ENCODE measurements around the gene CANT1. TPM values are rescaled to one million over a fixed set of nuclear protein-coding genes. Genes with fewer than 3 reads are reported as not detected.

Gene CANT1
- total RNA-seq, 2 donors from 2014 or later = 47.8 to 50.2 TPM

- H3K9me3 ChIP-seq (ENCODE audit: control insufficient read depth, low read length, poor library complexity, severe bottlenecking) = no peaks in the 10 kb centered on the region
- Mint-ChIP-seq H3K27ac (no peak overlapping the region), H3K36me3 (ENCODE audit: low read depth) (peaks cover 2% of the 10 kb centered on the region), H3K4me1 (peaks cover 2% of the 10 kb centered on the region), H3K27me3 (peaks cover 23% of the 10 kb centered on the region), H3K4me3 (no peak overlapping the region)
- no peak for DNase-seq
- ATAC-seq = no peak
These were observed 9.7 kb upstream of the CANT1 start for GRCh38 chr17:79019261-79019631.

GRCh38 chr17:79018370-79018695 is 8.8 kb upstream of the CANT1 start:
- H3K27ac Mint-ChIP-seq = no peak overlapping the region
- H3K9me3 ChIP-seq (ENCODE audit: control insufficient read depth, low read length, poor library complexity, severe bottlenecking) = no peaks in the 10 kb centered on the region
- ATAC-seq (no peak), DNase-seq (no peak)
- H3K4me1 Mint-ChIP-seq = no peaks in the 10 kb centered on the region
- H3K27me3 Mint-ChIP-seq = peaks cover 23% of the 10 kb centered on the region
- no peak overlapping the region for H3K4me3 Mint-ChIP-seq
- H3K36me3 Mint-ChIP-seq (ENCODE audit: low read depth) = no peaks in the 10 kb centered on the region

- no peak overlapping the region for H3K27ac Mint-ChIP-seq
- DNase-seq = no peak
These were observed 8.2 kb upstream of the CANT1 start for GRCh38 chr17:79017546-79018369.

GRCh38 chr17:79014158-79014758 is 4.7 kb upstream of the CANT1 start:
- Mint-ChIP-seq H3K27me3 (peaks cover 28% of the 10 kb centered on the region), H3K36me3 (ENCODE audit: low read depth) (no peaks in the 10 kb centered on the region), H3K4me3 (no peak overlapping the region), H3K27ac (no peak overlapping the region), H3K4me1 (peaks cover 11% of the 10 kb centered on the region)
- H3K9me3 ChIP-seq (ENCODE audit: control insufficient read depth, low read length, poor library complexity, severe bottlenecking) = no peaks in the 10 kb centered on the region
- no peak for DNase-seq
- ATAC-seq = no peak

More at GRCh38 chr17:79017546-79018369, 8.2 kb upstream of the CANT1 start:
- peaks cover 29% of the 10 kb centered on the region for H3K27me3 Mint-ChIP-seq
- no peak for ATAC-seq
- no peaks in the 10 kb centered on the region for H3K4me1 Mint-ChIP-seq
- H3K36me3 Mint-ChIP-seq (ENCODE audit: low read depth) = no peaks in the 10 kb centered on the region
- H3K4me3 Mint-ChIP-seq = no peak overlapping the region
- no peaks in the 10 kb centered on the region for H3K9me3 ChIP-seq (ENCODE audit: control insufficient read depth, low read length, poor library complexity, severe bottlenecking)

- Mint-ChIP-seq H3K27ac (no peak overlapping the region), H3K4me3 (no peak overlapping the region), H3K36me3 (ENCODE audit: low read depth) (no peaks in the 10 kb centered on the region), H3K4me1 (peaks cover 24% of the 10 kb centered on the region), H3K27me3 (peaks cover 19% of the 10 kb centered on the region)
- DNase-seq = peak in 1 of 3 donors; percentile 1
- H3K9me3 ChIP-seq (ENCODE audit: control insufficient read depth, low read length, poor library complexity, severe bottlenecking) = no peaks in the 10 kb centered on the region
- no peak for ATAC-seq
These were observed 3.1 kb upstream of the CANT1 start for GRCh38 chr17:79012563-79013134.

GRCh38 chr17:79011451-79012147 is 2.0 kb upstream of the CANT1 start:
- Mint-ChIP-seq H3K36me3 (ENCODE audit: low read depth) (no peaks in the 10 kb centered on the region), H3K27ac (no peak overlapping the region), H3K4me1 (peaks cover 33% of the 10 kb centered on the region), H3K4me3 (no peak overlapping the region), H3K27me3 (peaks cover 9% of the 10 kb centered on the region)
- ATAC-seq (no peak), DNase-seq (no peak)
- no peaks in the 10 kb centered on the region for H3K9me3 ChIP-seq (ENCODE audit: control insufficient read depth, low read length, poor library complexity, severe bottlenecking)

- DNase-seq = peak in 1 of 3 donors; percentile 0
- Mint-ChIP-seq H3K27ac (peak overlapping the region; percentile 96), H3K36me3 (ENCODE audit: low read depth) (no peaks in the 10 kb centered on the region), H3K4me1 (peaks cover 46% of the 10 kb centered on the region), H3K4me3 (peak overlapping the region; percentile 96), H3K27me3 (peaks cover 7% of the 10 kb centered on the region)
- no peak for ATAC-seq
- H3K9me3 ChIP-seq (ENCODE audit: control insufficient read depth, low read length, poor library complexity, severe bottlenecking) = no peaks in the 10 kb centered on the region
These were observed 711 bp upstream of the CANT1 start for GRCh38 chr17:79010304-79010646.

- Mint-ChIP-seq H3K4me1 (peaks cover 48% of the 10 kb centered on the region), H3K4me3 (peak overlapping the region; percentile 96), H3K36me3 (ENCODE audit: low read depth) (no peaks in the 10 kb centered on the region), H3K27ac (peak overlapping the region; percentile 96), H3K27me3 (peaks cover 7% of the 10 kb centered on the region)
- ATAC-seq (no peak), DNase-seq (no peak)
- H3K9me3 ChIP-seq (ENCODE audit: control insufficient read depth, low read length, poor library complexity, severe bottlenecking) = no peaks in the 10 kb centered on the region
These were observed 737 bp downstream of the CANT1 start for GRCh38 chr17:79008666-79009387.

- H3K36me3 Mint-ChIP-seq (ENCODE audit: low read depth) = no peaks in the 10 kb centered on the region
- peak overlapping the region; percentile 96 for H3K27ac Mint-ChIP-seq
- DNase-seq (no peak), ATAC-seq (no peak)
- no peaks in the 10 kb centered on the region for H3K9me3 ChIP-seq (ENCODE audit: control insufficient read depth, low read length, poor library complexity, severe bottlenecking)
- peaks cover 49% of the 10 kb centered on the region for H3K4me1 Mint-ChIP-seq
- peaks cover 2% of the 10 kb centered on the region for H3K27me3 Mint-ChIP-seq
- H3K4me3 Mint-ChIP-seq = peak overlapping the region; percentile 96
These were observed 1.8 kb downstream of the CANT1 start for GRCh38 chr17:79007504-79008381.

GRCh38 chr17:79006794-79007503 is 2.6 kb downstream of the CANT1 start:
- DNase-seq (peak in 1 of 3 donors; percentile 2), ATAC-seq (no peak)
- Mint-ChIP-seq H3K27me3 (no peaks in the 10 kb centered on the region), H3K36me3 (ENCODE audit: low read depth) (no peaks in the 10 kb centered on the region), H3K4me3 (peak overlapping the region; percentile 96), H3K27ac (peak overlapping the region; percentile 96), H3K4me1 (peaks cover 51% of the 10 kb centered on the region)
- H3K9me3 ChIP-seq (ENCODE audit: control insufficient read depth, low read length, poor library complexity, severe bottlenecking) = no peaks in the 10 kb centered on the region

GRCh38 chr17:79006046-79006445 is 3.5 kb downstream of the CANT1 start:
- H3K36me3 Mint-ChIP-seq (ENCODE audit: low read depth) = no peaks in the 10 kb centered on the region
- no peaks in the 10 kb centered on the region for H3K27me3 Mint-ChIP-seq
- no peak for ATAC-seq
- H3K9me3 ChIP-seq (ENCODE audit: control insufficient read depth, low read length, poor library complexity, severe bottlenecking) = no peaks in the 10 kb centered on the region
- peak overlapping the region; percentile 96 for H3K27ac Mint-ChIP-seq
- peaks cover 55% of the 10 kb centered on the region for H3K4me1 Mint-ChIP-seq
- peak overlapping the region; percentile 41 for H3K4me3 Mint-ChIP-seq
- DNase-seq = no peak
